GM19025 (cell line): ENCODE measurements around the gene SBF2.

Experiments used
- ATAC-seq: cut with Tn5 transposase; IDR thresholded peaks from one replicate; pipeline ENCODE4 v1.9.1; 2021; ENCODE audit warnings: mild to moderate bottlenecking, low read depth, moderate library complexity; ENCODE audit not compliant: unreplicated experiment

The SBF2 gene

DNA sequence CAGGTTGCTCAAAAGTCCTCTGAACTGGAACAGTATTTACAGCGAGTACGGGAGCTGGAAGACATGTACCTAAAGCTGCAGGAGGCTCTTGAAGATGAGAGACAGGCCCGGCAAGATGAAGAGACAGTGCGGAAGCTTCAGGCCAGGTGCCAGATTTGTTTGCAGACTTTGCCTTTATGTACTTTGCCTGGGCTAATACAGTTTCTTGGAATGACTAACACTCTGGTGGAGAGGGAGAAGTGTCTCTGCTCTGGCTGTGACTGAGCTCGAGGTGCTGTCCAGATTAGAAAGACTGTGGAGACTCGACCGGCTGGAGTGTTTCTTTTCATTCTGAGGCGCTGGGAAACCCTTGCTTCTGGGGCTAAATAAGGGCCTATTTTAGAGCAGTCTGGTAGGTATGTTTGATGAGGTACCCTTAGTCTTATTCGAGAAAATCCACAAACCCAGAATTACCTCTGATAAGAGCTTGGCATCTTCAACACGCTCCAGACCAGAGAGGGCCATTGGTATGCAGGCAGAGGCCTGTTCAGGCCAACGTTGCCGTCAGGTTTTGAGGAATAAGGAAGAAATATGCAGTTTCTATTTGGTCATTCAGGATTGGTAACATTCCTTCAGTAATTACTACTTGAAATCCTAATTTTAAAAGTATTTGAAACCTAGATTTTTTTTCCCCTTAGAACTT, 553.7 kb downstream of the SBF2 start:
- ATAC-seq: no peak

DNA sequence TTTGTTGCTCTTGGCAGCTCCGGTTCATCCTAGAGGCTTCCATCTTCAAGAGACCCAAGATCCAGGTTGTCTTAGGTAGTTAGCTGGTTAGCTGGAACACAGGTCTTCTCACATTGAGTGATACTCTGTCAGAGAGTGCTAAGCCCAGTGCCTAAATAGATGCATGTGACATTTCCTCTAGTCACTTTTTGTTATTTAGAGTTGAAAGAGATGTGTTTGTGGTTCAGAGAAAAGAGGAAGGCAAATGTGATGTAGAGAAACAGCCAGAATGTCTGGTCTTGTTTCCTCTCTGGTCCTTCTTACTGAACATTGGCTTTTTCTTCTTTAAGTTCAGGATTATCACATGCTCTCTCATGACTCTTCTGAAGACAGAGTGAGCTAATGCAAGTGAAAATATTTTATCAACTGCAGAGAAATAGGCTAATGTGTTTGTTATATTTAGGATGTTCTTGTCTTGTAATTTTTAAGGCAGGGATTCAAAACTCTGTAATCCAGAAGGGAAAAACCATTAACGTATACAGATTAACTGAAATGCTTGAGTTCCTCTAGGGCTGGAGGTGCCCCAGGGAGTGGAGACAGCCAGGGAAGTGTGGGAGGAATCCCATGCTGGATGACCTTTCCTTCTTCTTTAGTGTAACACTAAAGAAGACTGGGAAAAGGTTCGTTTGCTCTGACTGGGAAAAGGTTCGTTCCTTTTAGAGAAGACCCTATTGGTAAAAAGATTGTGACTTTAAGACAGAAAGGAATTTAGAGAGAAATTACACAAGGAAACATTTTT, 554.7 kb downstream of the SBF2 start:
- ATAC-seq: peak; percentile 63

DNA sequence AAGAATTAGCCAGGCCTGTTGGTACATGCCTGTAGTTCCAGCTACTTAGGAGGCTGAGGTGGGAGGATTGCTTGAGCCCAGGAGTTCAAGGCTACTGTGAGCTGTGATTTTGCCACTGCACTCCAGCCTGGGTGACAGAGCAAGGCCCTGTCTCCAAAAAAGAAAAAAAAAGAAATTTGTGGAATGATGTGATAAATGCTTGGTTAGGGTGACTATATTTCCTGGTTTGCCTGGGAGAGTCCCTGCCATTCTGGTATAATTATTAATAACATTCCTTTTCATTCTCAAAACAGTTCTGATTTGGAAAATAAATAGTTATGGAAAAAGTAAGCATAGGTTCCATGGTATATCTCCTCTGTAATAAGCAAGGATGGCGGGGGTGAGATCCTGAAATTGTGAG, 555.3 kb downstream of the SBF2 start:
- ATAC-seq: no peak

DNA sequence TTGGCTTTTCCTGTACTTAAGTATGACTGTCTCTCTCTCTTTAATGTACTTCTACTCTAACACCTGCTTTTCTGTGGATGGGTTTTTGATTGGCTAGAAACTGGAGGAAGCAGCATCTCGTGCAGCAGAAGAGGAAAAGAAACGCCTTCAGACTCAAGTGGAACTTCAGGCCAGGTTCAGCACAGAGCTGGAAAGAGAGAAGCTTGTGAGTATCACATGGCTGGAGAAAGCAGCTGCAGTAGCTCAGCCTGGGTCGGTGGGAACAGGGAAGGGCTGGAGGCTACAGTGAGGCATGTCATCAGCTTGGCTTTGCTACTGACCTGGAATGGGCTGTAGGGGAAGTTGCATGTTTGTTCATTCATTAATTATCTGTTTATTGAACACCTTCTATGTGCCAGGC, 555.9 kb downstream of the SBF2 start:
- ATAC-seq: no peak

DNA sequence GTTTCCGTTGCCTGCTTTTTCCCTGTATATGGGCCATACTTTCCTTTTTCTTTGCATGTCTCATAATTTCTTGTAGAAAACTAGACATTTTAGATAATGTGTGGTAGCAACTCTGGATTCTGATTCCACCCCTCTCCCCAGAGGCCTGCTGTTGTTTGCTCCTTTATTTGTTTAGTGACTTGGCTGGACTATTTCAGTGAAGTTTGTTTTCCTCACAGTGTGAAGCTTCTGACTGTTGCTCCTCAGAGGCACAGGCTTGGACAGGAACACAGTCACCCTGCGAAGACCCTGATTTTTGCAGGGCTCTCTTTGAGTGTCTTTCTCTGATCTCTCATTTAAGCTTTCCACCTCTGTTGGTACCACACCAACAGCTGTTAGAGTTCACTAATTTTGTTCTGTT, 557.7 kb downstream of the SBF2 start:
- no peak for ATAC-seq

- ATAC-seq: no peak
These were observed 558.1 kb downstream of the SBF2 start for GRCh38 chr11:9735919-9736318.

DNA sequence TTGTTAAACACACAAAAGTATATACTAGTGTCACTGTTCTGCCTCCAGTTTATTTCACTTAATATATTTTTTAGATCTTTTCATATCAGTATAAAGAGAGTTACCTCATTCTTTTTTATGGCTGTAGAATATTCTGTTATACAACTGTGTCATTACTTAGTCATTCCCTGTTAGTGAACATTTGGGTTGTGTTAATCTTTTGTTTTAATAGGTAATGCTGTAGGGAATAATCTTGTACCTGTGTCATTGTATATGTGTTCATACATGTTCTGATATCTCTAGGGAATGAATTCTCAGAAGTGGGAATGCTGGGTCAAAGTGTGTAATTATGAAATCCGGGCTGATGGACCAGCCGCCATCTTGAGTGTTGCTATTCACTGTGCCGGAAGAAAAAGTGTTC, 558.8 kb downstream of the SBF2 start:
- ATAC-seq: no peak

- no peak for ATAC-seq
These were observed 560.8 kb downstream of the SBF2 start for GRCh38 chr11:9733212-9733611.

- no peak for ATAC-seq
These were observed 561.6 kb downstream of the SBF2 start for GRCh38 chr11:9732453-9732852.

DNA sequence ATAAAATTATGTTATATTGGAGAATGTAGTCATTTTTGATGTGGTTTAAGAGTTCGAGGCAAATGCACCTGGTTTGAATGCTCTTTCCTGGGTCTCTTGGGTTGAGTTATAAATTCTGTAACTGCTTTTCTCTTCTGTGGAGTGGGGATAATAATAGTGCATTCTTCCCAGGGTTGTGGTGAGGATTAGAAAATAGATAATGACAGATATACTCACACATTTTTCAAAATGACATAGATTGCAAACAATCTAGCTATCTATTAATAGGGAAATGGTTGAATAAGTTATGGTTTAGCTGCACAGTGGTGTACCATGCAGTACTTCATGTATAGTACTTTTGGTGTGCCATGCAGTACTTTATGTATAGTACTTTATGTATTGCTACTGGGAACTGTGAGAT, 562.8 kb downstream of the SBF2 start:
- no peak for ATAC-seq
